BJ (cell line): ENCODE data around the gene HES7. TPM values are rescaled to one million over a fixed set of nuclear protein-coding genes. Genes with fewer than 3 reads are reported as not detected.

ENCODE experiments used
- CTCF ChIA-PET: fragments of 350-600 bp; formaldehyde crosslinking; extraction: SDS; loops from one replicate; lab custom pipeline; 2021; ENCODE audit warnings: antibody characterized with exemption, inconsistent platforms; lab: Yijun Ruan, JAX
- POLR2A ChIA-PET: fragments of 300-600 bp; sonication (Branson Sonifier 250); formaldehyde crosslinking; extraction: SDS; loops from one replicate; lab custom pipeline; 2021; ENCODE audit warnings: antibody characterized with exemption; lab: Charles Lee
- DNase-seq: peaks from one replicate; pipeline ENCODE4 v3.0.0-alpha.2; 2011; ENCODE audit warnings: low read depth
- H3K27me3 ChIP-seq: 2 replicates; pipeline ENCODE4 v1.6.0; 2011; ENCODE audit warnings: low read length; ENCODE audit not compliant: control insufficient read depth, insufficient read depth
- H3K36me3 ChIP-seq: 2 replicates; pipeline ENCODE4 v1.5.1; 2011; ENCODE audit warnings: low read length; ENCODE audit not compliant: control insufficient read depth, insufficient read depth
- H3K4me3 ChIP-seq: 2 replicates; pipeline ENCODE4 v1.5.1; 2011; ENCODE audit warnings: low read depth, mild to moderate bottlenecking, control low read depth, low read length
- polyA plus RNA-seq: library from polyadenylated mRNA; depleted of rRNA; stranded (reverse); fragments of >200 nt; gene quantifications from 2 replicates; pipeline ENCODE4 v1.2.3, GENCODE V29; 2011; rRNA removed
- small RNA-seq: library from RNA; depleted of rRNA; stranded (forward); fragments of <200 nt; gene quantifications from one replicate; pipeline ENCODE3, GENCODE V24; 2012; ENCODE audit warnings: low replicate concordance, low read depth; ENCODE audit not compliant: insufficient read length
- TF ChIP-seq, protein P1 (sequence below): IDR thresholded peaks from 2 replicates; pipeline ENCODE4 v1.5.1; 2011; ENCODE audit warnings: low read depth, mild to moderate bottlenecking, control low read depth, inconsistent platforms, low read length, moderate library complexity; ENCODE audit not compliant: insufficient read depth

HES7 gene
- polyA plus RNA-seq, 1 experiment, result not detected

DNA sequence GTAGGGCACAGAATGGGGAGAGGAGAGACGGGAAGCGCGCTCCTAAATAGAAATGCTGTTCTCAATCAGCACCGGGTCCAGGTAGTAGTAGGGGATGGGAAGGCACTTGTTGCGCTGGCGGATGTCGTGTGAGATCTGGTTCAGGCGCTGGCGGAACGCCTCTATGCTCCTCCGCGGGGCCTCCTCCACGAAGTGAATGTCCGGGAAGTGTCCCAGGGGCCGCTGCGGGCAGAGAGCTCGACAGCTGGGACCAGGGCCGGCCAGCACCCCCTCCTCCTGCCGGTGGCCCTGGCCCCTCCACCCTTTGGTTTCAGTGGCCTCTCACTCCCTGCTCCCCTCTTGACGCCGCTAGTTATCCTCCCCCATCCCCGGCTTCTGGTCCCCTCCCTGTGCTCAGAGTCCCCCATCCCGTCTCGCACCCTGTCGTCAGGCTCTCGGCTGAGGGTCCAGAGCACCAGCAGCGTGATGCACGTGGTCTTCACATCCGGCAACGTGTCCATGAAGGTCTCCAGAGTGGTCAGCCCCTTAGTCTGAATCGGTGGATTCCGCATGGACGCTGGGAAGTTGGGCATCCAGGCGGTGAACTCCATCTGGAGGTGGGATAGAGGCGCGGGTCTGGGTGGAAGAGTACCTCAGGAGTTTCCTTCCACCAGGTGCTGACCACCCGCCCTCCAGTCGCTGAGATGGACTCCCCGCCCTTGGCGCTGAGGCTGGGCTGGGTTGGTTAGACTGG, 51.0 kb downstream of the HES7 start:
- TF ChIP-seq, protein P1, sequence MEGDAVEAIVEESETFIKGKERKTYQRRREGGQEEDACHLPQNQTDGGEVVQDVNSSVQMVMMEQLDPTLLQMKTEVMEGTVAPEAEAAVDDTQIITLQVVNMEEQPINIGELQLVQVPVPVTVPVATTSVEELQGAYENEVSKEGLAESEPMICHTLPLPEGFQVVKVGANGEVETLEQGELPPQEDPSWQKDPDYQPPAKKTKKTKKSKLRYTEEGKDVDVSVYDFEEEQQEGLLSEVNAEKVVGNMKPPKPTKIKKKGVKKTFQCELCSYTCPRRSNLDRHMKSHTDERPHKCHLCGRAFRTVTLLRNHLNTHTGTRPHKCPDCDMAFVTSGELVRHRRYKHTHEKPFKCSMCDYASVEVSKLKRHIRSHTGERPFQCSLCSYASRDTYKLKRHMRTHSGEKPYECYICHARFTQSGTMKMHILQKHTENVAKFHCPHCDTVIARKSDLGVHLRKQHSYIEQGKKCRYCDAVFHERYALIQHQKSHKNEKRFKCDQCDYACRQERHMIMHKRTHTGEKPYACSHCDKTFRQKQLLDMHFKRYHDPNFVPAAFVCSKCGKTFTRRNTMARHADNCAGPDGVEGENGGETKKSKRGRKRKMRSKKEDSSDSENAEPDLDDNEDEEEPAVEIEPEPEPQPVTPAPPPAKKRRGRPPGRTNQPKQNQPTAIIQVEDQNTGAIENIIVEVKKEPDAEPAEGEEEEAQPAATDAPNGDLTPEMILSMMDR, result no peak
- H3K27me3 ChIP-seq, result peaks cover 53% of the 10 kb centered on the region
- no peak for DNase-seq
- POLR2A ChIA-PET, result no interaction called here
- CTCF ChIA-PET, result interaction anchor here (0.8 to 6.4 kb wide), 25 partner anchors 8 to 287 kb away, joined by 3 to 72 read pairs (median 5); partner anchors contain the start of genes ALOX12B and ALOXE3
- H3K36me3 ChIP-seq, result no peaks in the 10 kb centered on the region
- no peak overlapping the region for H3K4me3 ChIP-seq

DNA sequence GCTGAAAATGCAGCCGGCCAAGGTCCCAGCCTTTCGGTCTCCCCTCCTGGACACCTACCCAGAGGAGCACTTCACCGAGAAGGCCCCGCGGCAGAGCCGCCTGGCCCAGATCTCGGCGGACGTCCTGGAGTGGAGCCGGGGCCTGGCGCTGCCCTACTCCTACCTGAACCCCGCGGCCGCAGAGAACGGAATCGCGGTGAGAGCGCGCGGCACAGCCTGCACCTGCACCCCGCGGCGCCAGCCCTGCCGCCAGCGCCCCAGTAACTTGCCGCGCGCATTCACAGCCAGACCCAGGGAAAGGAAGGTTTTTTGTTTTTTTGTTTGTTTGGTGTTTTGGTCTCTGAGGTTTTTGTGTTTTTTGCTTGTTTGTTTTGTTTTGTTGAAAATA, 51.6 kb downstream of the HES7 start:
- POLR2A ChIA-PET, result no interaction called here
- peaks cover 54% of the 10 kb centered on the region for H3K27me3 ChIP-seq
- H3K36me3 ChIP-seq, result no peaks in the 10 kb centered on the region
- CTCF ChIA-PET, result interaction anchor here (1.5 to 6.4 kb wide), 5 partner anchors 12 to 45 kb away, joined by 5 to 54 read pairs (median 39); partner anchors contain the start of genes ALOX12B and ALOXE3
- no peak for DNase-seq
- TF ChIP-seq, protein P1, result no peak
- H3K4me3 ChIP-seq, result no peak overlapping the region

DNA sequence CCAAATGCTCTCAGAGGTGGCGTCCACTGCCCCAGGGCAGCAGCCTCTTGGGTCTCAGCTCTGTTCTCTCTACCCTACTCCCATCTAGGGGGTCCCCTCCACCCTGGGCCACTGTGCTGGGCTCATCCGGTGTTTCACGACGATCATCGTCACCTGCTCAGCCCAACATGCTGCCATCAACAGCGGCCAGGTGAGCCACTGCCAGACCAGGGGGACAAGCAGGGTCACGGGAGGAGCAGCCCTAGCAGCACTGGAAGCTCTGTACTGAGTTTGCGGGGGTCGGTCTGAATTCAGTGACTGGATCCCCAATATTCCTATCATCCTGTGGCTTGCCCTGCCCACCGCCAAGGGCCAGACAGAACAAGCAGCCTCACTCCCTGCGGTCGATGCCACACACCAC, 52.4 kb downstream of the HES7 start:
- CTCF ChIA-PET, result interaction anchor here (0.7 to 6.4 kb wide), 8 partner anchors 9 to 46 kb away, joined by 3 to 54 read pairs (median 6); partner anchors contain the start of gene ALOXE3
- TF ChIP-seq, protein P1, result no peak
- peaks cover 53% of the 10 kb centered on the region for H3K27me3 ChIP-seq
- POLR2A ChIA-PET, result no interaction called here
- DNase-seq, result no peak
- no peaks in the 10 kb centered on the region for H3K36me3 ChIP-seq
- H3K4me3 ChIP-seq, result no peak overlapping the region

Small RNA genes within 50 kb of the gene (small RNA-seq; reads per million reads assigned to genes)
- gene MIR4314, result not detected

Other genes with a start within 250 kb of the HES7 start
- gene CHD3, start 235.3 kb downstream of the HES7 start, polyA plus RNA-seq, result 43.5 and 49.1 TPM in 2 replicates
- gene RNF227, start 207.8 kb downstream of the HES7 start, polyA plus RNA-seq, result 2.2 and 2.9 TPM in 2 replicates
- gene KCNAB3, start 194.2 kb downstream of the HES7 start, polyA plus RNA-seq, result 1.9 TPM in 2 replicates
- 204 and 264 TPM in 2 replicates for gene TRAPPC1, start 192.2 kb downstream of the HES7 start, polyA plus RNA-seq
- 19.4 and 26.8 TPM in 2 replicates for gene CNTROB, start 191.9 kb downstream of the HES7 start, polyA plus RNA-seq
- gene GUCY2D, start 121.5 kb downstream of the HES7 start, polyA plus RNA-seq, result 0.01 TPM in 1 of 2 replicates, not detected in the other
- gene ALOX15B, start 85.0 kb downstream of the HES7 start, polyA plus RNA-seq, result not detected in 2 replicates
- not detected in 2 replicates for gene ALOX12B, start 36.4 kb downstream of the HES7 start, polyA plus RNA-seq
- gene ALOXE3, start 5.6 kb downstream of the HES7 start, polyA plus RNA-seq, result 0.04 and 0.10 TPM in 2 replicates
- 5.1 and 7.7 TPM in 2 replicates for gene PER1, start 28.3 kb upstream of the HES7 start, polyA plus RNA-seq
- gene VAMP2, start 38.8 kb upstream of the HES7 start, polyA plus RNA-seq, result 20.1 and 22.8 TPM in 2 replicates
- 13.6 and 14.5 TPM in 2 replicates for gene TMEM107, start 52.3 kb upstream of the HES7 start, polyA plus RNA-seq
- 3.0 and 4.5 TPM in 2 replicates for gene BORCS6, start 66.1 kb upstream of the HES7 start, polyA plus RNA-seq
- gene AURKB, start 86.5 kb upstream of the HES7 start, polyA plus RNA-seq, result 13.4 and 26.1 TPM in 2 replicates
- gene CTC1, start 124.0 kb upstream of the HES7 start, polyA plus RNA-seq, result 5.4 and 9.2 TPM in 2 replicates
- gene PFAS, start 125.2 kb upstream of the HES7 start, polyA plus RNA-seq, result 12.2 and 15.6 TPM in 2 replicates
- gene RANGRF, start 164.6 kb upstream of the HES7 start, polyA plus RNA-seq, result 35.5 and 50.7 TPM in 2 replicates
- 1.8 and 2.6 TPM in 2 replicates for gene SLC25A35, start 171.3 kb upstream of the HES7 start, polyA plus RNA-seq
- gene ARHGEF15, start 186.1 kb upstream of the HES7 start, polyA plus RNA-seq, result not detected in 2 replicates
- gene ODF4, start 215.7 kb upstream of the HES7 start, polyA plus RNA-seq, result not detected in 2 replicates